Measurements from ENCODE around the gene TRANK1.

The TRANK1 gene

GRCh38 chr3:36871379-36872126 lies 73.3 kb downstream of the TRANK1 start:
- Histone ChIP-seq H3K9ac (ENCODE audit: low read length) (no peak overlapping the region), H4K12ac (ENCODE audit: low read depth, low read length) (no peak overlapping the region), H3K4me3 (ENCODE audit: low read depth, low read length) (no peak overlapping the region), H3K4me1 (ENCODE audit: control insufficient read depth in 1 of 2, insufficient read depth in 2 of 2, low read length in 2 of 2) (no peaks in the 10 kb centered on the region), H3K18ac (ENCODE audit: low read length) (no peak overlapping the region), H4K91ac (ENCODE audit: low read depth, low read length) (no peak overlapping the region), H3K23ac (ENCODE audit: low read length) (no peak overlapping the region), H2BK12ac (ENCODE audit: low read length) (no peak overlapping the region), H3K79me1 (ENCODE audit: low read length) (no peaks in the 10 kb centered on the region), H3K27me3 (ENCODE audit: insufficient read depth, low read length) (no peaks in the 10 kb centered on the region), H4K8ac (ENCODE audit: low read depth, low read length) (no peak overlapping the region), H2AK5ac (ENCODE audit: low read length) (no peak overlapping the region), H3K9me3 (ENCODE audit: insufficient read depth, low read depth, low read length) (no peaks in the 10 kb centered on the region), H2AFZ (ENCODE audit: insufficient read depth, low read length, poor library complexity) (no peak overlapping the region), H3K4ac (ENCODE audit: low read depth, low read length) (no peak overlapping the region), H3K4me2 (ENCODE audit: low read length) (no peak overlapping the region), H2BK5ac (ENCODE audit: low read depth, low read length, poor library complexity) (no peak overlapping the region), H3K79me2 (ENCODE audit: control insufficient read depth, insufficient read depth, low read length, poor library complexity) (no peaks in the 10 kb centered on the region), H3K36me3 (ENCODE audit: control insufficient read depth in 1 of 2, insufficient read depth in 2 of 2, low read length in 2 of 2) (no peaks in the 10 kb centered on the region), H2BK120ac (ENCODE audit: insufficient read depth, low read length, poor library complexity) (no peak overlapping the region), H3K27ac (ENCODE audit: low read depth, low read length) (no peak overlapping the region), H3K14ac (ENCODE audit: low read length) (no peak overlapping the region)
- no peak for DNase-seq
- no CpG with 5 or more reads among the region's 2 CpGs for WGBS (ENCODE audit: extremely low coverage, insufficient coverage, insufficient read length)

GRCh38 chr3:36868614-36869436 lies 76.0 kb downstream of the TRANK1 start:
- no peak overlapping the region for H2BK5ac ChIP-seq (ENCODE audit: low read depth, low read length, poor library complexity)
- H3K36me3 ChIP-seq (ENCODE audit: control insufficient read depth in 1 of 2, insufficient read depth in 2 of 2, low read length in 2 of 2): no peaks in the 10 kb centered on the region
- no peak overlapping the region for H3K18ac ChIP-seq (ENCODE audit: low read length)
- H2BK120ac ChIP-seq (ENCODE audit: insufficient read depth, low read length, poor library complexity): no peak overlapping the region
- H3K27ac ChIP-seq (ENCODE audit: low read depth, low read length): no peak overlapping the region
- H3K9ac ChIP-seq (ENCODE audit: low read length): no peak overlapping the region
- no CpG with 5 or more reads among the region's 2 CpGs for WGBS (ENCODE audit: extremely low coverage, insufficient coverage, insufficient read length)
- no peaks in the 10 kb centered on the region for H3K79me2 ChIP-seq (ENCODE audit: control insufficient read depth, insufficient read depth, low read length, poor library complexity)
- no peak overlapping the region for H3K4ac ChIP-seq (ENCODE audit: low read depth, low read length)
- H4K8ac ChIP-seq (ENCODE audit: low read depth, low read length): peak overlapping the region; percentile 29
- H3K14ac ChIP-seq (ENCODE audit: low read length): no peak overlapping the region
- no peaks in the 10 kb centered on the region for H3K4me1 ChIP-seq (ENCODE audit: control insufficient read depth in 1 of 2, insufficient read depth in 2 of 2, low read length in 2 of 2)
- H3K79me1 ChIP-seq (ENCODE audit: low read length): no peaks in the 10 kb centered on the region
- DNase-seq: peak; percentile 42 to 79
- no peak overlapping the region for H3K4me3 ChIP-seq (ENCODE audit: low read depth, low read length)
- peak overlapping the region; percentile 52 for H2AFZ ChIP-seq (ENCODE audit: insufficient read depth, low read length, poor library complexity)
- H3K23ac ChIP-seq (ENCODE audit: low read length): no peak overlapping the region
- no peaks in the 10 kb centered on the region for H3K27me3 ChIP-seq (ENCODE audit: insufficient read depth, low read length)
- no peak overlapping the region for H4K91ac ChIP-seq (ENCODE audit: low read depth, low read length)
- no peaks in the 10 kb centered on the region for H3K9me3 ChIP-seq (ENCODE audit: insufficient read depth, low read depth, low read length)
- no peak overlapping the region for H4K12ac ChIP-seq (ENCODE audit: low read depth, low read length)
- H2AK5ac ChIP-seq (ENCODE audit: low read length): no peak overlapping the region
- H2BK12ac ChIP-seq (ENCODE audit: low read length): peak overlapping the region; percentile 50
- no peak overlapping the region for H3K4me2 ChIP-seq (ENCODE audit: low read length)

GRCh38 chr3:36867810-36868209 lies 77.0 kb downstream of the TRANK1 start:
- H3K4me3 ChIP-seq (ENCODE audit: low read depth, low read length): no peak overlapping the region
- no peak overlapping the region for H3K23ac ChIP-seq (ENCODE audit: low read length)
- no peak overlapping the region for H4K12ac ChIP-seq (ENCODE audit: low read depth, low read length)
- no peak overlapping the region for H3K14ac ChIP-seq (ENCODE audit: low read length)
- no peak overlapping the region for H4K8ac ChIP-seq (ENCODE audit: low read depth, low read length)
- H2BK12ac ChIP-seq (ENCODE audit: low read length): no peak overlapping the region
- WGBS (ENCODE audit: extremely low coverage, insufficient coverage, insufficient read length): no CpG with 5 or more reads among the region's 7 CpGs
- no peak overlapping the region for H3K27ac ChIP-seq (ENCODE audit: low read depth, low read length)
- no peak overlapping the region for H3K18ac ChIP-seq (ENCODE audit: low read length)
- no peaks in the 10 kb centered on the region for H3K79me1 ChIP-seq (ENCODE audit: low read length)
- no peak overlapping the region for H2BK5ac ChIP-seq (ENCODE audit: low read depth, low read length, poor library complexity)
- no peak overlapping the region for H2AK5ac ChIP-seq (ENCODE audit: low read length)
- no peaks in the 10 kb centered on the region for H3K4me1 ChIP-seq (ENCODE audit: control insufficient read depth in 1 of 2, insufficient read depth in 2 of 2, low read length in 2 of 2)
- DNase-seq: no peak
- no peaks in the 10 kb centered on the region for H3K36me3 ChIP-seq (ENCODE audit: control insufficient read depth in 1 of 2, insufficient read depth in 2 of 2, low read length in 2 of 2)
- no peaks in the 10 kb centered on the region for H3K79me2 ChIP-seq (ENCODE audit: control insufficient read depth, insufficient read depth, low read length, poor library complexity)
- no peaks in the 10 kb centered on the region for H3K27me3 ChIP-seq (ENCODE audit: insufficient read depth, low read length)
- no peak overlapping the region for H3K4me2 ChIP-seq (ENCODE audit: low read length)
- no peak overlapping the region for H4K91ac ChIP-seq (ENCODE audit: low read depth, low read length)
- H3K9me3 ChIP-seq (ENCODE audit: insufficient read depth, low read depth, low read length): no peaks in the 10 kb centered on the region
- no peak overlapping the region for H2AFZ ChIP-seq (ENCODE audit: insufficient read depth, low read length, poor library complexity)
- H2BK120ac ChIP-seq (ENCODE audit: insufficient read depth, low read length, poor library complexity): no peak overlapping the region
- H3K4ac ChIP-seq (ENCODE audit: low read depth, low read length): no peak overlapping the region
- no peak overlapping the region for H3K9ac ChIP-seq (ENCODE audit: low read length)

- H3K4me1 ChIP-seq (ENCODE audit: control insufficient read depth in 1 of 2, insufficient read depth in 2 of 2, low read length in 2 of 2): no peaks in the 10 kb centered on the region
- H2BK120ac ChIP-seq (ENCODE audit: insufficient read depth, low read length, poor library complexity): no peak overlapping the region
- H3K23ac ChIP-seq (ENCODE audit: low read length): no peak overlapping the region
- H3K14ac ChIP-seq (ENCODE audit: low read length): no peak overlapping the region
- no peaks in the 10 kb centered on the region for H3K79me2 ChIP-seq (ENCODE audit: control insufficient read depth, insufficient read depth, low read length, poor library complexity)
- no peak overlapping the region for H2AK5ac ChIP-seq (ENCODE audit: low read length)
- no peak overlapping the region for H4K8ac ChIP-seq (ENCODE audit: low read depth, low read length)
- no peak overlapping the region for H3K4me3 ChIP-seq (ENCODE audit: low read depth, low read length)
- H3K27me3 ChIP-seq (ENCODE audit: insufficient read depth, low read length): no peaks in the 10 kb centered on the region
- H3K27ac ChIP-seq (ENCODE audit: low read depth, low read length): no peak overlapping the region
- H3K18ac ChIP-seq (ENCODE audit: low read length): no peak overlapping the region
- WGBS (ENCODE audit: extremely low coverage, insufficient coverage, insufficient read length): no CpG with 5 or more reads among the region's 2 CpGs
- no peak overlapping the region for H3K9ac ChIP-seq (ENCODE audit: low read length)
- H4K12ac ChIP-seq (ENCODE audit: low read depth, low read length): no peak overlapping the region
- no peak overlapping the region for H3K4ac ChIP-seq (ENCODE audit: low read depth, low read length)
- no peak overlapping the region for H4K91ac ChIP-seq (ENCODE audit: low read depth, low read length)
- no peaks in the 10 kb centered on the region for H3K9me3 ChIP-seq (ENCODE audit: insufficient read depth, low read depth, low read length)
- no peak overlapping the region for H2AFZ ChIP-seq (ENCODE audit: insufficient read depth, low read length, poor library complexity)
- H2BK5ac ChIP-seq (ENCODE audit: low read depth, low read length, poor library complexity): no peak overlapping the region
- no peaks in the 10 kb centered on the region for H3K36me3 ChIP-seq (ENCODE audit: control insufficient read depth in 1 of 2, insufficient read depth in 2 of 2, low read length in 2 of 2)
- H3K4me2 ChIP-seq (ENCODE audit: low read length): no peak overlapping the region
- H2BK12ac ChIP-seq (ENCODE audit: low read length): no peak overlapping the region
- no peaks in the 10 kb centered on the region for H3K79me1 ChIP-seq (ENCODE audit: low read length)
- no peak for DNase-seq
Measured at GRCh38 chr3:36866368-36866767, 78.5 kb downstream of the TRANK1 start.
